Measurements from ENCODE around the gene ENG.

The ENG gene

GRCh38 chr9:127776924-127777289 is 77.6 kb downstream of the ENG start:
- no peak for TF ChIP-seq CTCF (IDR thresholded peaks at IDR 0.05; ENCODE audit: control insufficient read depth, extremely low read depth, insufficient read depth)
- no peak overlapping the region for H3K4me3 ChIP-seq (ENCODE audit: low read depth, low read length)
- no peak for DNase-seq (ENCODE audit: low read depth)

DNA sequence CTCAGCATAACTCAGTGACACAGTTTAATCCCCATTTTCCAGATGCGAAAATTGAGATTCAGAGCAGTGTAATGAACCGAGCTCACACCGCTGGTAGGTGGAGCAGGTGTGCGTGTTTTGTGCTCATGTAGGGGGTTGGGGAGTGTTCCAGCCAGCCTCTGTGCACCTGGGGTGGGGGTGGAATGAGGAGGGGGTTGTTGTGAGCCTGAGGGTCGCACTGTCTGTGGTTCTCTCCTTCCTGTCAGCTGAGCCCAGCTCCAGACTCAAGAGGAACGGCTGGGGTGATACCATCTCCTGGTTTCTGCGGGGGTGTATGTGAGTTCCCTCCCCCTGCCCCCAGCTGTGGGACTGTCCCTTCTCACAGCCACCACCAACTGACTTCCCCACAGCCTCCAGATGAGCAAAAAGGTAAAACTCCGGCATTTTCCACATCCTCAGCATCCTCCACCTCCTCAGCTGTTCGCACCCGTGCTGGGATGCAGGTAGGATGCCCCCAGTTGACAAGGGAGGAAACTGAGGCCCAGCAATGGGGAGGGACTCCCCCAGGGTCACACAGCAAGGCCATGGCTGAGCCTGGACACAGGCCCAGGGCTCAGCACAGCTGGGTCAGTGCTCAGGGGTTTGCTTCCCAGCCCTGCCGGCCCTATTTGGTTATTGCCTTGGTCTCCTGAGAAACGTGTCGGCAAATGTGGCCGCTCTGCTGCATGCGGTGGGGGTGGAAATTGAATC is 78.1 kb downstream of the ENG start:
- no peak for TF ChIP-seq CTCF (IDR thresholded peaks at IDR 0.05; ENCODE audit: control insufficient read depth, extremely low read depth, insufficient read depth)

DNA sequence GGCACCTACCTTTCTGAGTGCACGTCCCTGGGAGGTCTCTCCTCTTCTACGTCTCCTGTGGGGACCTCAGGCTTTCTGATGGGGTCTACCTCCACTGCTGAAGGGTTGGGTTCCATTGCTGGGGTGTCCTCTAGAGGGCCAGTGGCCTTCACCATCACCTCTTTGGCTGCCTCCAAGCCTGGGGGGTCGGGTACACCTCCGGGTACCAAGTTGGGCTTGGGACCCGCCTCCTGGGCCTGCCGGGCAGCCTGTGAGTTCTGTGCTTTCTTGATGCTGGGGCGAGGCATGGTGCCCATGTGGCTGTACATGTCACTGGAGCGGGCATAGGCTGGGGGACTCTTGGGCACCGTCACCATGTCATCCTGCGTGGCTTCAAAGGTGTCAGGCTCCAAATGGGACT is 80.5 kb downstream of the ENG start:
- H3K4me3 ChIP-seq (ENCODE audit: low read depth, low read length) = no peak overlapping the region
- DNase-seq (ENCODE audit: low read depth) = no peak
- TF ChIP-seq CTCF (IDR thresholded peaks at IDR 0.05; ENCODE audit: control insufficient read depth, extremely low read depth, insufficient read depth) = no peak

More for the DNA sequence above, 78.1 kb downstream of the ENG start:
- H3K4me3 ChIP-seq (ENCODE audit: low read depth, low read length) = no peak overlapping the region
- DNase-seq (ENCODE audit: low read depth) = no peak

DNA sequence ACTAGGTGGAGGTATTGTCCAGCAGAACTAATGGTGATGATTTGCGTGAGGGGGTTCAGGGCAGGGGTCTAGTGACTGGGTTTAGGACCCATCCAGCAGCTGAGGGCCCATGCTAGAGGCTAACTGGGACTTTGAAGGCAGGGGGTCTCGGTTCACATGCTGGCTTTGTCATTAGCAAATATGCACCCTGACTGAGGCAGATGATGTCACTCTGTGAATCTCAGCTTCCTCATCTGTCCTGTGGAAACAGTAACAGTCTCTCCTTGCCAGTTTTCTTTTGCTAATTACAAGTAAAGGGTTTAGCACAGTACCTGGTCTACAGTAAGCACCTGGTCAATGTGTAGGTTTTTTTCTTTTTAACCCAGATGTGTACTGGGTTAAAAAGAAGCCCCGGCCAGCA is 81.2 kb downstream of the ENG start:
- no peak for DNase-seq (ENCODE audit: low read depth)
- no peak overlapping the region for H3K4me3 ChIP-seq (ENCODE audit: low read depth, low read length)
- no peak for TF ChIP-seq CTCF (IDR thresholded peaks at IDR 0.05; ENCODE audit: control insufficient read depth, extremely low read depth, insufficient read depth)

DNA sequence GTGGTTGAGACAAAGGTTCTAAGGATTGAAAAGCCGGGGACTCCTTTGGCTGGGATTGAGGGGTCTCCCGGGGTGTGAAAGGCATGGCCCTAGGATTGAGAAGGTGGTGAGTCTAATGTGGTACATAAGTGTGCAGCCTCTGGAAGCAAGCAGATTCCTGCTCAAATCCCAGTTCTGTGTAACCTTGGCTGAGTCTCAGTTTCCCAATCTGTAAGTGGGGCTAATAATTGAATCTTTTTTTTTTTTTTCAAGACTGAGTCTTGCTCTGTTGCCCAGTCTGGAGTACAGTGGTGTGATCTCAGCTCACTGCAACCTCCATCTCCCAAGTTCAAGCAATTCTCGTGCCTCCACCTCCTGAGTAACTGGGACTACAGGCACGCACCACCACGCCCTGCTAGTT is 81.9 kb downstream of the ENG start:
- DNase-seq (ENCODE audit: low read depth) = no peak
- no peak for TF ChIP-seq CTCF (IDR thresholded peaks at IDR 0.05; ENCODE audit: control insufficient read depth, extremely low read depth, insufficient read depth)
- H3K4me3 ChIP-seq (ENCODE audit: low read depth, low read length) = no peak overlapping the region

GRCh38 chr9:127771570-127772189 is 82.8 kb downstream of the ENG start:
- TF ChIP-seq CTCF (IDR thresholded peaks at IDR 0.05; ENCODE audit: control insufficient read depth, extremely low read depth, insufficient read depth) = no peak
- H3K4me3 ChIP-seq (ENCODE audit: low read depth, low read length) = peak overlapping the region; percentile 47
- DNase-seq (ENCODE audit: low read depth) = no peak

Data from LNCaP clone FGC (cell line).